ENCODE measurements around the gene DLK1. TPM values are rescaled to one million over a fixed set of nuclear protein-coding genes. Genes with fewer than 3 reads are reported as not detected.

DLK1 gene
- total RNA-seq, 2 donors from 2014 or later: 26.2 to 33.0 TPM

- TF ChIP-seq CTCF (IDR thresholded peaks at IDR 0.05): no peak
- no peak for TF ChIP-seq POLR2A (IDR thresholded peaks at IDR 0.05)
- Histone ChIP-seq H3K36me3 (replicated peaks in 1 of 2; ENCODE audit: insufficient read depth in 1 of 2, low read depth in 2 of 2) (no peaks in the 10 kb centered on the region), H3K9me3 (no peaks in the 10 kb centered on the region), H3K27ac (no peak overlapping the region), H3K27me3 (peaks cover 0 to 17% of the 10 kb centered on the region in 2 donors), H3K4me3 (no peak overlapping the region), H3K4me1 (no peaks in the 10 kb centered on the region)
- DNase-seq: no peak
- no peak for ATAC-seq
- WGBS, 2 donors: 23 to 36% methylated on average over 12 to 13 of the region's 13 CpGs
- intact Hi-C loops (cut with DNase I): no loop called here
Measured at GRCh38 chr14:100728962-100729361, 2.3 kb downstream of the DLK1 start.

GRCh38 chr14:100729982-100730381 is 3.3 kb downstream of the DLK1 start:
- Histone ChIP-seq H3K4me1 (no peaks in the 10 kb centered on the region), H3K9me3 (no peaks in the 10 kb centered on the region), H3K27me3 (peaks cover 0 to 17% of the 10 kb centered on the region in 2 donors), H3K4me3 (no peak overlapping the region), H3K36me3 (replicated peaks in 1 of 2; ENCODE audit: insufficient read depth in 1 of 2, low read depth in 2 of 2) (no peaks in the 10 kb centered on the region), H3K27ac (no peak overlapping the region)
- WGBS, 2 donors: 58 to 71% methylated on average over 7 of the region's 7 CpGs
- TF ChIP-seq CTCF (IDR thresholded peaks at IDR 0.05) (no peak), POLR2A (IDR thresholded peaks at IDR 0.05) (no peak)
- intact Hi-C loops (cut with DNase I): no loop called here
- no peak for ATAC-seq
- no peak for DNase-seq

- H3K27me3 ChIP-seq: peaks cover 0 to 17% of the 10 kb centered on the region in 2 donors
- intact Hi-C loops (cut with DNase I): no loop called here
Measured at GRCh38 chr14:100730581-100730980, 3.9 kb downstream of the DLK1 start.

GRCh38 chr14:100731011-100731670 is 4.4 kb downstream of the DLK1 start:
- DNase-seq (no peak), ATAC-seq (no peak)
- intact Hi-C loops (cut with DNase I): no loop called here
- Histone ChIP-seq H3K4me1 (no peaks in the 10 kb centered on the region), H3K4me3 (no peak overlapping the region), H3K36me3 (replicated peaks in 1 of 2; ENCODE audit: insufficient read depth in 1 of 2, low read depth in 2 of 2) (no peaks in the 10 kb centered on the region), H3K9me3 (no peaks in the 10 kb centered on the region), H3K27ac (no peak overlapping the region), H3K27me3 (peaks cover 0 to 17% of the 10 kb centered on the region in 2 donors)
- no peak for TF ChIP-seq CTCF (IDR thresholded peaks at IDR 0.05)
- 59 to 64% methylated on average over 7 of the region's 7 CpGs for WGBS, 2 donors

More at GRCh38 chr14:100730581-100730980, 3.9 kb downstream of the DLK1 start:
- no peaks in the 10 kb centered on the region for H3K9me3 ChIP-seq
- DNase-seq: no peak
- no peak overlapping the region for H3K27ac ChIP-seq
- H3K4me3 ChIP-seq: no peak overlapping the region
- H3K4me1 ChIP-seq: no peaks in the 10 kb centered on the region
- ATAC-seq: no peak
- no peaks in the 10 kb centered on the region for H3K36me3 ChIP-seq (replicated peaks in 1 of 2; ENCODE audit: insufficient read depth in 1 of 2, low read depth in 2 of 2)
- no peak for TF ChIP-seq CTCF (IDR thresholded peaks at IDR 0.05)
- TF ChIP-seq POLR2A (IDR thresholded peaks at IDR 0.05): no peak
- WGBS, 2 donors: 39% methylated on average over 12 to 15 of the region's 15 CpGs

All from body of pancreas (tissue), 4 donors.